SK-N-SH (cell line): Measurements from ENCODE around the gene SOBP.

ENCODE experiments used
- CTCF ChIP-seq: fragments of 200-600 bp; sonication (generic); IDR thresholded peaks from 2 replicates; pipeline ENCODE4 v1.6.1; 2017; ENCODE audit warnings: antibody characterized with exemption, mild to moderate bottlenecking, moderate library complexity
- FOSL2 ChIP-seq: IDR thresholded peaks from 2 replicates; pipeline ENCODE4 v1.4.0; 2012; ENCODE audit warnings: low read depth, mild to moderate bottlenecking, moderate library complexity, borderline replicate concordance
- MXI1 ChIP-seq: IDR thresholded peaks from 2 replicates; pipeline ENCODE4 v1.6.1; 2012; ENCODE audit warnings: mild to moderate bottlenecking, low read depth, low read length, improper control_type of control experiment
- NRF1 ChIP-seq: IDR thresholded peaks from 2 replicates; pipeline ENCODE4 v1.6.1; 2012; ENCODE audit warnings: low read depth, mild to moderate bottlenecking, low read length
- POLR2AphosphoS5 ChIP-seq: IDR thresholded peaks from 2 replicates; pipeline ENCODE4 v1.6.1; 2012; ENCODE audit warnings: low read depth, low read length
- RFX5 ChIP-seq: IDR thresholded peaks from 2 replicates; pipeline ENCODE4 v1.6.1; 2012; ENCODE audit warnings: mild to moderate bottlenecking, improper control_type of control experiment, low read length

- TF ChIP-seq CTCF (no peak), POLR2AphosphoS5 (no peak), FOSL2 (no peak), MXI1 (no peak), RFX5 (no peak), NRF1 (no peak)
Observed at GRCh38 chr6:107556082-107556481, 66.2 kb downstream of the SOBP start.
